HepG2 (cell line): ENCODE results near the gene EPO. TPM values are rescaled to one million over a fixed set of nuclear protein-coding genes. Genes with fewer than 3 reads are reported as not detected.
A peak's percentile ranks its signal among the peaks of the same experiment; 100 is the strongest.

ENCODE experiments used
- BORCS8-MEF2B ChIP-seq: sonication (generic); formaldehyde crosslinking; IDR thresholded peaks from 2 replicates; pipeline ENCODE4 v1.8.0; 2022; ENCODE audit warnings: mild to moderate bottlenecking, missing genetic modification reagents
- ERF ChIP-seq: IDR thresholded peaks from 2 replicates; pipeline ENCODE4 v1.6.1; 2018; ENCODE audit warnings: missing biosample characterization, missing genetic modification reagents
- HNRNPH1 ChIP-seq: fragments of 200-400 bp; formaldehyde crosslinking; optimal IDR thresholded peaks from 2 replicates; pipeline ENCODE3; 2017; ENCODE audit warnings: mild to moderate bottlenecking, low read depth, low read length
- PLRG1 ChIP-seq: fragments of 450-650 bp; conservative IDR thresholded peaks from 2 replicates; pipeline ENCODE4 v1.6.1; 2016
- SOX6 ChIP-seq, 2 experiments: fragments of 450-650 bp in 1 of 2; sonication (generic) in 1 of 2; formaldehyde crosslinking in 1 of 2; IDR thresholded peaks; 2 replicates each; pipeline versions ENCODE4 v1.4.0 to v1.6.1; 2017 to 2020; ENCODE audit warnings: antibody characterized with exemption in 1 of 2, mild to moderate bottlenecking in 1 of 2, missing genetic modification reagents in 1 of 2
- TOE1 ChIP-seq: sonication (generic); formaldehyde crosslinking; IDR thresholded peaks from 2 replicates; pipeline ENCODE4 v1.4.0; 2020; ENCODE audit warnings: mild to moderate bottlenecking, missing genetic modification reagents
- ZEB1 ChIP-seq: IDR thresholded peaks from 2 replicates; pipeline ENCODE4 v1.6.1; 2012; ENCODE audit warnings: mild to moderate bottlenecking, low read depth, inconsistent platforms; ENCODE audit not compliant: insufficient replicate concordance
- ZHX1 ChIP-seq: sonication (generic); formaldehyde crosslinking; IDR thresholded peaks from 2 replicates; pipeline ENCODE4 v1.8.1; 2022; ENCODE audit warnings: low read depth, mild to moderate bottlenecking, missing genetic modification reagents
- ZNF260 ChIP-seq: sonication (generic); formaldehyde crosslinking; IDR thresholded peaks from 2 replicates; pipeline ENCODE4 v1.4.0; 2020; ENCODE audit warnings: missing genetic modification reagents, low read depth, mild to moderate bottlenecking, borderline replicate concordance
- ZNF775 ChIP-seq: sonication (generic); formaldehyde crosslinking; IDR thresholded peaks from 2 replicates; pipeline ENCODE4 v1.4.0; 2020; ENCODE audit warnings: missing genetic modification reagents, mild to moderate bottlenecking, moderate library complexity, borderline replicate concordance
- polyA plus RNA-seq, 8 experiments: library from polyadenylated mRNA; depleted of rRNA in 3 of 8; stranded (reverse) in 7 of 8; unstranded in 1 of 8; fragments of >200 nt; fragmentation: Illumina TruSeq in 4 of 8; extraction: Trizol in 4 of 8; gene quantifications; 2 replicates each; pipeline versions ENCODE4 v1.2.1 to v1.2.3, GENCODE V29; 2011 to 2016; ENCODE audit warnings: low read depth in 4 of 8, missing spikeins in 1 of 8, mixed read lengths in 1 of 8; ENCODE audit not compliant: insufficient read depth in 1 of 8
- total RNA-seq, 5 experiments: library from RNA; depleted of rRNA; stranded (reverse); fragments of >200 nt; fragmentation: Illumina TruSeq; extraction: Trizol; gene quantifications; 2 replicates each; pipeline ENCODE4 v1.2.3, GENCODE V29; 2016; ENCODE audit warnings: low read depth in 1 of 5
- TF ChIP-seq, protein P1 (sequence below): sonication (generic); formaldehyde crosslinking; IDR thresholded peaks from 2 replicates; pipeline ENCODE4 v1.9.0; 2021; ENCODE audit warnings: missing genetic modification reagents, mild to moderate bottlenecking, borderline replicate concordance
- TF ChIP-seq, protein P2 (sequence below): sonication (generic); formaldehyde crosslinking; conservative IDR thresholded peaks from 2 replicates; pipeline ENCODE4 v1.4.0; 2020; ENCODE audit warnings: mild to moderate bottlenecking, missing genetic modification reagents, moderate library complexity
- TF ChIP-seq, protein P3 (sequence below): sonication (generic); formaldehyde crosslinking; IDR thresholded peaks from 2 replicates; pipeline ENCODE4 v1.5.0; 2020; ENCODE audit warnings: mild to moderate bottlenecking, missing genetic modification reagents, borderline replicate concordance
- TF ChIP-seq, protein P4 (sequence below): sonication (generic); formaldehyde crosslinking; IDR thresholded peaks from 2 replicates; pipeline ENCODE4 v1.4.0; 2020; ENCODE audit warnings: missing genetic modification reagents; ENCODE audit errors: not compliant biosample characterization

EPO gene
- total and polyA plus RNA-seq, 2 of the 13 experiments (the other 11 are each of a cell fraction or from before 2014, with no cell fraction given), result 10.3 to 25.7 TPM

- TF ChIP-seq, protein P1, sequence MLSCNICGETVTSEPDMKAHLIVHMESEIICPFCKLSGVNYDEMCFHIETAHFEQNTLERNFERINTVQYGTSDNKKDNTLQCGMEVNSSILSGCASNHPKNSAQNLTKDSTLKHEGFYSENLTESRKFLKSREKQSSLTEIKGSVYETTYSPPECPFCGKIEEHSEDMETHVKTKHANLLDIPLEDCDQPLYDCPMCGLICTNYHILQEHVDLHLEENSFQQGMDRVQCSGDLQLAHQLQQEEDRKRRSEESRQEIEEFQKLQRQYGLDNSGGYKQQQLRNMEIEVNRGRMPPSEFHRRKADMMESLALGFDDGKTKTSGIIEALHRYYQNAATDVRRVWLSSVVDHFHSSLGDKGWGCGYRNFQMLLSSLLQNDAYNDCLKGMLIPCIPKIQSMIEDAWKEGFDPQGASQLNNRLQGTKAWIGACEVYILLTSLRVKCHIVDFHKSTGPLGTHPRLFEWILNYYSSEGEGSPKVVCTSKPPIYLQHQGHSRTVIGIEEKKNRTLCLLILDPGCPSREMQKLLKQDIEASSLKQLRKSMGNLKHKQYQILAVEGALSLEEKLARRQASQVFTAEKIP, result no peak
- TF ChIP-seq PLRG1, result no peak
- TF ChIP-seq, protein P2, sequence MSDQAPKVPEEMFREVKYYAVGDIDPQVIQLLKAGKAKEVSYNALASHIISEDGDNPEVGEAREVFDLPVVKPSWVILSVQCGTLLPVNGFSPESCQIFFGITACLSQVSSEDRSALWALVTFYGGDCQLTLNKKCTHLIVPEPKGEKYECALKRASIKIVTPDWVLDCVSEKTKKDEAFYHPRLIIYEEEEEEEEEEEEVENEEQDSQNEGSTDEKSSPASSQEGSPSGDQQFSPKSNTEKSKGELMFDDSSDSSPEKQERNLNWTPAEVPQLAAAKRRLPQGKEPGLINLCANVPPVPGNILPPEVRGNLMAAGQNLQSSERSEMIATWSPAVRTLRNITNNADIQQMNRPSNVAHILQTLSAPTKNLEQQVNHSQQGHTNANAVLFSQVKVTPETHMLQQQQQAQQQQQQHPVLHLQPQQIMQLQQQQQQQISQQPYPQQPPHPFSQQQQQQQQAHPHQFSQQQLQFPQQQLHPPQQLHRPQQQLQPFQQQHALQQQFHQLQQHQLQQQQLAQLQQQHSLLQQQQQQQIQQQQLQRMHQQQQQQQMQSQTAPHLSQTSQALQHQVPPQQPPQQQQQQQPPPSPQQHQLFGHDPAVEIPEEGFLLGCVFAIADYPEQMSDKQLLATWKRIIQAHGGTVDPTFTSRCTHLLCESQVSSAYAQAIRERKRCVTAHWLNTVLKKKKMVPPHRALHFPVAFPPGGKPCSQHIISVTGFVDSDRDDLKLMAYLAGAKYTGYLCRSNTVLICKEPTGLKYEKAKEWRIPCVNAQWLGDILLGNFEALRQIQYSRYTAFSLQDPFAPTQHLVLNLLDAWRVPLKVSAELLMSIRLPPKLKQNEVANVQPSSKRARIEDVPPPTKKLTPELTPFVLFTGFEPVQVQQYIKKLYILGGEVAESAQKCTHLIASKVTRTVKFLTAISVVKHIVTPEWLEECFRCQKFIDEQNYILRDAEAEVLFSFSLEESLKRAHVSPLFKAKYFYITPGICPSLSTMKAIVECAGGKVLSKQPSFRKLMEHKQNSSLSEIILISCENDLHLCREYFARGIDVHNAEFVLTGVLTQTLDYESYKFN (CRISPR knock-in tag), result peak; percentile 46; the same call in 1 of the 2 replicates
- no peak for TF ChIP-seq ZNF775 (CRISPR knock-in tag)
- TF ChIP-seq, protein P3, sequence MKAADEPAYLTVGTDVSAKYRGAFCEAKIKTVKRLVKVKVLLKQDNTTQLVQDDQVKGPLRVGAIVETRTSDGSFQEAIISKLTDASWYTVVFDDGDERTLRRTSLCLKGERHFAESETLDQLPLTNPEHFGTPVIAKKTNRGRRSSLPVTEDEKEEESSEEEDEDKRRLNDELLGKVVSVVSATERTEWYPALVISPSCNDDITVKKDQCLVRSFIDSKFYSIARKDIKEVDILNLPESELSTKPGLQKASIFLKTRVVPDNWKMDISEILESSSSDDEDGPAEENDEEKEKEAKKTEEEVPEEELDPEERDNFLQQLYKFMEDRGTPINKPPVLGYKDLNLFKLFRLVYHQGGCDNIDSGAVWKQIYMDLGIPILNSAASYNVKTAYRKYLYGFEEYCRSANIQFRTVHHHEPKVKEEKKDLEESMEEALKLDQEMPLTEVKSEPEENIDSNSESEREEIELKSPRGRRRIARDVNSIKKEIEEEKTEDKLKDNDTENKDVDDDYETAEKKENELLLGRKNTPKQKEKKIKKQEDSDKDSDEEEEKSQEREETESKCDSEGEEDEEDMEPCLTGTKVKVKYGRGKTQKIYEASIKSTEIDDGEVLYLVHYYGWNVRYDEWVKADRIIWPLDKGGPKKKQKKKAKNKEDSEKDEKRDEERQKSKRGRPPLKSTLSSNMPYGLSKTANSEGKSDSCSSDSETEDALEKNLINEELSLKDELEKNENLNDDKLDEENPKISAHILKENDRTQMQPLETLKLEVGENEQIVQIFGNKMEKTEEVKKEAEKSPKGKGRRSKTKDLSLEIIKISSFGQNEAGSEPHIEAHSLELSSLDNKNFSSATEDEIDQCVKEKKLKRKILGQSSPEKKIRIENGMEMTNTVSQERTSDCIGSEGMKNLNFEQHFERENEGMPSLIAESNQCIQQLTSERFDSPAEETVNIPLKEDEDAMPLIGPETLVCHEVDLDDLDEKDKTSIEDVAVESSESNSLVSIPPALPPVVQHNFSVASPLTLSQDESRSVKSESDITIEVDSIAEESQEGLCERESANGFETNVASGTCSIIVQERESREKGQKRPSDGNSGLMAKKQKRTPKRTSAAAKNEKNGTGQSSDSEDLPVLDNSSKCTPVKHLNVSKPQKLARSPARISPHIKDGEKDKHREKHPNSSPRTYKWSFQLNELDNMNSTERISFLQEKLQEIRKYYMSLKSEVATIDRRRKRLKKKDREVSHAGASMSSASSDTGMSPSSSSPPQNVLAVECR (CRISPR knock-in tag), result no peak; the same call in 1 of the 2 replicates
- TF ChIP-seq, protein P4, sequence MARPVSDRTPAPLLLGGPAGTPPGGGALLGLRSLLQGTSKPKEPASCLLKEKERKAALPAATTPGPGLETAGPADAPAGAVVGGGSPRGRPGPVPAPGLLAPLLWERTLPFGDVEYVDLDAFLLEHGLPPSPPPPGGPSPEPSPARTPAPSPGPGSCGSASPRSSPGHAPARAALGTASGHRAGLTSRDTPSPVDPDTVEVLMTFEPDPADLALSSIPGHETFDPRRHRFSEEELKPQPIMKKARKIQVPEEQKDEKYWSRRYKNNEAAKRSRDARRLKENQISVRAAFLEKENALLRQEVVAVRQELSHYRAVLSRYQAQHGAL (CRISPR knock-in tag), result no peak
- no peak for TF ChIP-seq TOE1 (CRISPR knock-in tag)
- peak; percentile 71 for TF ChIP-seq BORCS8-MEF2B
- no peak for TF ChIP-seq ZNF260 (CRISPR knock-in tag)
- TF ChIP-seq ZEB1, result no peak
- TF ChIP-seq ZHX1 (CRISPR knock-in tag), result no peak
- TF ChIP-seq SOX6 (IDR thresholded peaks at IDR 0.05), result no peak
- TF ChIP-seq SOX6 (CRISPR knock-in tag; IDR thresholded peaks at IDR 0.05), result 0 out of 2 replicates have a peak, but pooled peaks have one; percentile 15
- TF ChIP-seq ERF, result peak; percentile 42; the same call in 1 of the 2 replicates
- TF ChIP-seq HNRNPH1, result no peak
Observed at GRCh38 chr7:100706672-100707311, 13.5 kb upstream of the EPO start (continued).
